ENCODE results near the gene TIMM21. TPM values are rescaled to one million over a fixed set of nuclear protein-coding genes. Genes with fewer than 3 reads are reported as not detected.

The TIMM21 gene
- total RNA-seq, 2 experiments from 2014 or later, result 10.7 to 11.8 TPM

DNA sequence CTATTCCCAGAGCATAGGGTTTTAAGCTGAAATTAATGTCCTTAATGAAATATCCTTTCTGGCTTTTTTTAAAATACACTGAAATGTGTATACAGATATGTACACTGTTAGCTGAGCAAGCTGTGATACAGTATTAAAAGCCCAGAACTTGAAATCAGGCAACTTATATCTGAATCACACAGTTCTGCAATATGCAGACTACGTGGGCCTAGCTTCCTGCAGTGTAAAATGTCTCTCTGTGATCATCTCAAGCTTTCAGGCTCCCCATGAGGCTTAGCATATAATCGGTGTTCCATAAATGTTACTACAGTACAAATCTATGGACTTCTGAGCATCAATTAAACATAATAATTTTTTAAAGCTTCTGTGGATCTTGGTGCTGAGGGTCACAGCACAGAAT lies 8.9 kb upstream of the TIMM21 start:
- H3K4me3 ChIP-seq (ENCODE audit: low read length), result no peak overlapping the region
- no peaks in the 10 kb centered on the region for H3K36me3 Mint-ChIP-seq (ENCODE audit: low read depth)
- H3K9me3 ChIP-seq (ENCODE audit: control insufficient read depth in 1 of 2, insufficient read depth in 1 of 2, low read length in 2 of 2), result no peaks in the 10 kb centered on the region
- no peaks in the 10 kb centered on the region for H3K4me1 Mint-ChIP-seq (ENCODE audit: low read depth)
- intact Hi-C loops (cut with DNase I, micrococcal nuclease), result no loop called here
- H3K27me3 Mint-ChIP-seq, result peaks cover 9% of the 10 kb centered on the region
- TF ChIP-seq, protein P1, sequence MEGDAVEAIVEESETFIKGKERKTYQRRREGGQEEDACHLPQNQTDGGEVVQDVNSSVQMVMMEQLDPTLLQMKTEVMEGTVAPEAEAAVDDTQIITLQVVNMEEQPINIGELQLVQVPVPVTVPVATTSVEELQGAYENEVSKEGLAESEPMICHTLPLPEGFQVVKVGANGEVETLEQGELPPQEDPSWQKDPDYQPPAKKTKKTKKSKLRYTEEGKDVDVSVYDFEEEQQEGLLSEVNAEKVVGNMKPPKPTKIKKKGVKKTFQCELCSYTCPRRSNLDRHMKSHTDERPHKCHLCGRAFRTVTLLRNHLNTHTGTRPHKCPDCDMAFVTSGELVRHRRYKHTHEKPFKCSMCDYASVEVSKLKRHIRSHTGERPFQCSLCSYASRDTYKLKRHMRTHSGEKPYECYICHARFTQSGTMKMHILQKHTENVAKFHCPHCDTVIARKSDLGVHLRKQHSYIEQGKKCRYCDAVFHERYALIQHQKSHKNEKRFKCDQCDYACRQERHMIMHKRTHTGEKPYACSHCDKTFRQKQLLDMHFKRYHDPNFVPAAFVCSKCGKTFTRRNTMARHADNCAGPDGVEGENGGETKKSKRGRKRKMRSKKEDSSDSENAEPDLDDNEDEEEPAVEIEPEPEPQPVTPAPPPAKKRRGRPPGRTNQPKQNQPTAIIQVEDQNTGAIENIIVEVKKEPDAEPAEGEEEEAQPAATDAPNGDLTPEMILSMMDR (IDR thresholded peaks at IDR 0.05), result no peak
- no peaks in the 10 kb centered on the region for H3K4me1 ChIP-seq (ENCODE audit: insufficient read depth, low read length)
- no peaks in the 10 kb centered on the region for H3K36me3 ChIP-seq (ENCODE audit: insufficient read depth, low read length)
- no peaks in the 10 kb centered on the region for H3K27me3 ChIP-seq (ENCODE audit: control insufficient read depth in 1 of 2, insufficient read depth in 2 of 2, low read length in 2 of 2)
- ChIA-PET CTCF (no interaction called here), POLR2A (no interaction called here)
- no peaks in the 10 kb centered on the region for H3K9me3 Mint-ChIP-seq
- H3K27ac ChIP-seq (ENCODE audit: low read depth in 1 of 2, low read length in 2 of 2), result no peak overlapping the region
- H3K4me3 Mint-ChIP-seq, result no peak overlapping the region
- DNase-seq (no peak), ATAC-seq (ENCODE audit: poor library complexity) (no peak)
- no peak overlapping the region for H3K27ac Mint-ChIP-seq

DNA sequence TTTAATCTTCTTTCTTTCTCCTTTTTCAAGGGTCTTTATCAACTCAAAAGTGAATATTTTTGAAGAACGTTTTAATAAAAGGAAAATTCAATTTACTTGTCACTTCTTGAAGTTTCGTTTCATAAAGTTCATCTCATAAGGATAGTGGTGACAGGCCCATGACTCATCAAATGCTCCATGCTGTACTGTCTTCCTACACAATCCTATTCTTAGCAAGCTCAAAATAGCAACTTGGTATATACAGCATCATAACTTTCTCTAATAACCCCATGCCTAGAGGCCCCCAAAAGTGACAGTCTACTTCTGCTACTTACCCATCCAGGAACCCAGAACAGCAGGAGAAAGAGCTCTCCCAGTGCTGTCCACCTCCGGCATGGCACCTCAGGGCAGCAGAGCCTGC lies 8.4 kb upstream of the TIMM21 start:
- H3K4me1 ChIP-seq (ENCODE audit: insufficient read depth, low read length), result no peaks in the 10 kb centered on the region
- DNase-seq (no peak), ATAC-seq (ENCODE audit: poor library complexity) (no peak)
- no peak overlapping the region for H3K27ac Mint-ChIP-seq
- H3K4me3 Mint-ChIP-seq, result no peak overlapping the region
- ChIA-PET POLR2A (no interaction called here), CTCF (no interaction called here)
- TF ChIP-seq, protein P1 (IDR thresholded peaks at IDR 0.05), result no peak
- no peak overlapping the region for H3K27ac ChIP-seq (ENCODE audit: low read depth in 1 of 2, low read length in 2 of 2)
- no peaks in the 10 kb centered on the region for H3K9me3 ChIP-seq (ENCODE audit: control insufficient read depth in 1 of 2, insufficient read depth in 1 of 2, low read length in 2 of 2)
- H3K27me3 Mint-ChIP-seq, result peaks cover 9% of the 10 kb centered on the region
- intact Hi-C loops (cut with DNase I, micrococcal nuclease), result no loop called here
- H3K36me3 Mint-ChIP-seq (ENCODE audit: low read depth), result no peaks in the 10 kb centered on the region
- H3K36me3 ChIP-seq (ENCODE audit: insufficient read depth, low read length), result no peaks in the 10 kb centered on the region
- H3K27me3 ChIP-seq (ENCODE audit: control insufficient read depth in 1 of 2, insufficient read depth in 2 of 2, low read length in 2 of 2), result no peaks in the 10 kb centered on the region
- H3K4me3 ChIP-seq (ENCODE audit: low read length), result no peak overlapping the region
- no peaks in the 10 kb centered on the region for H3K9me3 Mint-ChIP-seq
- no peaks in the 10 kb centered on the region for H3K4me1 Mint-ChIP-seq (ENCODE audit: low read depth)

DNA sequence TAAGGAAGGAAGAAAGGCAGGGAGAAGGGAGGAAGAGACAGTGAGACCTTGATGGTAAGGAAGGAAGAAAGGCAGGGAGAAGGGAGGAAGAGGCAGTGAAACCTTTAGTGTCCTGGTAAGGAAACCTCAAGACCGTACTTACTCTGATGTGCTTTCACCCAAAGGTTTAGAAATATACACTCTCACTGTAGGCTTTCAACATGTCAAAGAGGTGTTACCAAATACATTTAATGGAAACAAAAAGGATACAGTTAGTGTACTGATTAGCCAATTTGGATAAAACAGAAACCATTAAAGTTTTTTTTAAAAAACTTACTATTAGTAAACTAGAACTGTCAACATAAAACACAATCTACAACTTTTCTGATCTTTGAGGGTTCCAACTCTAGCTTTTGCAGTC lies 7.7 kb upstream of the TIMM21 start:
- Histone ChIP-seq H3K27me3 (ENCODE audit: control insufficient read depth in 1 of 2, insufficient read depth in 2 of 2, low read length in 2 of 2) (no peaks in the 10 kb centered on the region), H3K9me3 (ENCODE audit: control insufficient read depth in 1 of 2, insufficient read depth in 1 of 2, low read length in 2 of 2) (no peaks in the 10 kb centered on the region), H3K27ac (ENCODE audit: low read depth in 1 of 2, low read length in 2 of 2) (no peak overlapping the region), H3K36me3 (ENCODE audit: insufficient read depth, low read length) (no peaks in the 10 kb centered on the region), H3K4me3 (ENCODE audit: low read length) (no peak overlapping the region), H3K4me1 (ENCODE audit: insufficient read depth, low read length) (no peaks in the 10 kb centered on the region)
- CTCF ChIA-PET, result no interaction called here
- Mint-ChIP-seq H3K36me3 (ENCODE audit: low read depth) (no peaks in the 10 kb centered on the region), H3K4me1 (ENCODE audit: low read depth) (no peaks in the 10 kb centered on the region), H3K27ac (no peak overlapping the region), H3K4me3 (no peak overlapping the region), H3K9me3 (no peaks in the 10 kb centered on the region), H3K27me3 (peaks cover 9% of the 10 kb centered on the region)
- DNase-seq, result no peak
- ATAC-seq (ENCODE audit: poor library complexity), result no peak
- POLR2A ChIA-PET, result no interaction called here
- intact Hi-C loops (cut with DNase I, micrococcal nuclease), result no loop called here
- TF ChIP-seq, protein P1 (IDR thresholded peaks at IDR 0.05), result no peak
